NCI-H2196 (cell line): ENCODE measurements around the gene GJB5.

Experiments
- DNase-seq: peaks from one replicate; lab custom pipeline; 2025; ENCODE audit not compliant: unreplicated experiment; lab: John Stamatoyannopoulos, UW

The GJB5 gene

DNA sequence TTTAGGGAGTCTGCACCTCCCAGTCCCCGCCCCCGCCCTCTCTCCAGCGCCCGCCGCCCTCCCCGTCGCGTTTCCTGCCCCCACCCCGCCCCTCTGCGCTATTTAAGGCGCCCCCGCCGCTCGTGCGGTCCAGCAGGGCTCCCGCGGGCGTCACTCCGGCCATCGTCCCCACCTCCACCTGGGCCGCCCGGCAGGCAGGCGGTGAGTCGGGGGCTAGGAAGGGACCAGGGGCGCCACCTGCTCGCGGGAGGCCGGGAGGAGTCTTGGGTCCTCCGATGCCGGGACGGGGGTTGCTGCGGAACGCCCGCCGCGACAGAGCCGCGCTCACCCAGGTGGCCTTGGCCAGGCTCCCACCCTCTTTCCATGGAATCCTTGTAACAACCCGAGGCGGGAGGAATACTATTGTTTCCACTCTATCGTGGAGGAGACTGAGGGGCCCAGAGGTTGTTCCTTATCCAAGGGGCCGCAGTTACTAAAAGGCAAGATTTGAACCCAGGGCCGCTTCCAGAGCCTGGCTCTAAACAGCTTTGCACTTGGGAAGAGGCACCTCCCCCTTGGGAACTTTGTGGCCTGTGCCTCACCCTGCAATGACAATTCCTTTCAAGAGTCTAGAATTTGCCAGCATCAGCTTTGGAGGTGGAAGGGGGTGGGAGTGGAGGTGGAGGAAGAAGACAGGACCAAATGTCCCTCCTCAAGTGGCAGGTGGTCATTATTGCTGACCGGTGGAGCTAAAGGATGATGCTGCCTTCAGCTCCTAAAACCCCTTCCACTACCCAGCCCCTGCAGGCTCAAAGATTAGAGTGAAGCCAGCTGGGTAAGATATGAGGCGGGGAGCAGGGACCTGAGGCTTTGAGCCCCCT is 38.3 kb downstream of the GJB5 start, which contains the start of gene GJA4:
Gene GJA4 (plus strand): TSS at position 132 of the 860 bp plus-strand sequence. CDS start 1,215 bp downstream, outside the sequence.
- DNase-seq = no peak

DNA sequence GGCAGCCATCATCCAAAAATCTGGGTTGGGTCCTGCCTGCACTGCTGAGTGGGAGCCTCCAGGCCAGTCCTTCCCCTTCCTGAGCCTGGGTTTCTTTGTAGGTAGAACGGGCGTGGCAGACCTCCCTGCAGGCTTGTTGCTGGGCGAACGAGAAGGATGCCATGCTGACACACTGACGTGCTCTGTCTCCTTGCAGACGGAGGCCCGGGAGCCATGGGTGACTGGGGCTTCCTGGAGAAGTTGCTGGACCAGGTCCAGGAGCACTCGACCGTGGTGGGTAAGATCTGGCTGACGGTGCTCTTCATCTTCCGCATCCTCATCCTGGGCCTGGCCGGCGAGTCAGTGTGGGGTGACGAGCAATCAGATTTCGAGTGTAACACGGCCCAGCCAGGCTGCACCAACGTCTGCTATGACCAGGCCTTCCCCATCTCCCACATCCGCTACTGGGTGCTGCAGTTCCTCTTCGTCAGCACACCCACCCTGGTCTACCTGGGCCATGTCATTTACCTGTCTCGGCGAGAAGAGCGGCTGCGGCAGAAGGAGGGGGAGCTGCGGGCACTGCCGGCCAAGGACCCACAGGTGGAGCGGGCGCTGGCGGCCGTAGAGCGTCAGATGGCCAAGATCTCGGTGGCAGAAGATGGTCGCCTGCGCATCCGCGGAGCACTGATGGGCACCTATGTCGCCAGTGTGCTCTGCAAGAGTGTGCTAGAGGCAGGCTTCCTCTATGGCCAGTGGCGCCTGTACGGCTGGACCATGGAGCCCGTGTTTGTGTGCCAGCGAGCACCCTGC is 39.3 kb downstream of the GJB5 start:
- DNase-seq = no peak

DNA sequence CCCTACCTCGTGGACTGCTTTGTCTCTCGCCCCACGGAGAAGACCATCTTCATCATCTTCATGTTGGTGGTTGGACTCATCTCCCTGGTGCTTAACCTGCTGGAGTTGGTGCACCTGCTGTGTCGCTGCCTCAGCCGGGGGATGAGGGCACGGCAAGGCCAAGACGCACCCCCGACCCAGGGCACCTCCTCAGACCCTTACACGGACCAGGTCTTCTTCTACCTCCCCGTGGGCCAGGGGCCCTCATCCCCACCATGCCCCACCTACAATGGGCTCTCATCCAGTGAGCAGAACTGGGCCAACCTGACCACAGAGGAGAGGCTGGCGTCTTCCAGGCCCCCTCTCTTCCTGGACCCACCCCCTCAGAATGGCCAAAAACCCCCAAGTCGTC is 39.9 kb downstream of the GJB5 start:
- no peak for DNase-seq

DNA sequence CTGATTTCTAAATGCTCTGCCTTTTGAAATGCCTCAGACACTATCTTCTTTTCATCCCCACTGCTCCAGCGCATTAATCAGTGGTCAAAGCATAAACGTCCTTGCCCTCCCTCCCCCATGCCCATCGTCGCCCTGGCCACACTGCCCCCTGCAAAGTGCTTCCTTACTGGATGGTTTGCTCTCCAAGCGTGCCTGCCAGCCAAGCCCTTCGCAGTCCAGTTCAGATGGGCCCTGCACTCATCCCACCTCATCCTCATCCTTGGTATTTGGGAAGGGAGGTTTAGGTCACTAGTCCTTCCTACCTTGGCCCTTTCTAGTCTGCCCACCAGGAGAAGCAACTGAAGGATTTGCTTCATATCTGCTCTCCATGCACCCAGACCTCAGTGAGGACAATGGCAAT is 41.1 kb downstream of the GJB5 start:
- no peak for DNase-seq

DNA sequence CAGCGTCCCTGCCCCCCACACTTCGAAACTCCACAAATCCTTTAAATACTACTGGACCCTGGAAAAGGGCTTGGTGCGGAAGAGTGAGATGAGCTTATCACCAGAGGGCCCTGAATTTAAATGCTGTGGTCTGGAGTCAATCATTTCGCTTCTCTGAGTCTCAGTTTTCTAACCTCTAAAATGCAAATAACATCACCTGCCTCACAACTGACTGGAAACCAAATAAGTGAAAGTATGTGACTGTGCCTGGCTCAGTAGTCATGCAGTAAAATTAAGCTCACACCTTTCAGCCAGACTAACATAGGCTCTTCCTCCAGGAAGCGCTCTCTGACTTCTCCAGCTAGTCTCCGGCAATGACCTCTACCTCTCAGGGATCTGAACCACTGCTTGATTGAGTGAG is 42.1 kb downstream of the GJB5 start:
- no peak for DNase-seq

DNA sequence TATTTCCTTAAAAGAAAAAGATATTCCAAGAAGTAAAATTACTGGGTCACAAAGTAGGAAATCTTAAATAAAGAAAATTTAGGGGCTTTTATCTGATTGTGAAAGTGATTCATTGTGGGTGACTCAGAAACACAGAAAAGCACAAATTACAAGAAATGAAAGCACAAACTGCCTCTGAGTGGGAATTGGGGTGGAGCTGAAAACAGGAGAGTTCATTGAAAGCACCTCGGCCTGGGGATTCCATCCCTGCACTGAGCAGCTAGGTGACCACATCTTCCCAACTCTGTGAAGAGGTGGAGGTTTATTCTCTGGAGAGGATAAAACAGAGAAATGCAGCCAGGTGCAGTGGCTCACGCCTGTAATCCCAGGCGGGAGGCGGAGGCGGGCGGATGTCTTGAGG is 45.4 kb downstream of the GJB5 start:
- no peak for DNase-seq

DNA sequence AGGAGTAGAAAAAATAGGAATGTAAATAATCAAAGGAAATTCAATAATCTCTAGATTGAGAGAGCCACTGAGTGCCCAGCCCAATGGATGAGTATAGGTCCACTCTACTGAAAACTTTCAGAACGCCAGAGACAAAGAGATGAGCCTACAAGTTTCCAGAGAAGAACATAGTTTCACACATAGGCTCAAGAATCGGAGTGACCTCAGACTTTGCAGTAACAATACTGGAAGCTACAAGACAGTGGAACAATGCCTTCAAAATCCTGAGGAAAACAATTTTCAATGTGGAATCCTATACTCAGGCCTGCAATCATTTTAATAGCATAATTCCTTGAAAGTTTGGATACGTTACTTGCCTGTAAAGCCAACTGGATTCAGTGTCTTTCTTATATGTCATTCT is 48.9 kb downstream of the GJB5 start:
- no peak for DNase-seq

DNA sequence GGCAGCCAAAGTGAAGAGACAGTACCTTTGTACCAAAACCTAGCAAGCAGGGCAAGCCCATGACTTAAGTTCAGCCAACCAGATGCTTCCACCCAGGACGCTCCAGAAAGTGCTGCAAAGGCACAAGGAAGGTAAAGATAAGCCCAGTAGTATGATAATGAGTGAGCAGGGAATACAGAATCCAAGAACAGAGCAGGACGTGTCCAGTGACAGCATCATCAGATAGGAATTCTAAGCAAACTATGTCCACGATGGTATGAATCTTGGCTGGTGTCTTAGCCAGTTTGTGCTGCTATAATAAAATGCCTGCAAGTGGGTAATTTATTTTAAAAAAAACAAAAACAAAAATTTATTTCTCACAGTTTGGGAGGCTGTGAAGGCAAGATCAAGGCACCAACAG is 51.5 kb downstream of the GJB5 start:
- no peak for DNase-seq
